B cell (primary cell): ENCODE measurements around the gene PARD6A.

Experiments
- CTCF ChIP-seq: fragments of 200-600 bp; IDR thresholded peaks from one replicate; pipeline ENCODE4 v1.8.0; 2022; ENCODE audit warnings: antibody characterized with exemption, mild to moderate bottlenecking
- EZH2 ChIP-seq: IDR thresholded peaks from 2 replicates; pipeline ENCODE4 v1.6.1; 2012; ENCODE audit warnings: borderline replicate concordance, low read depth, mild to moderate bottlenecking, moderate library complexity, low read length; ENCODE audit not compliant: insufficient read depth, poor library complexity, severe bottlenecking

DNA sequence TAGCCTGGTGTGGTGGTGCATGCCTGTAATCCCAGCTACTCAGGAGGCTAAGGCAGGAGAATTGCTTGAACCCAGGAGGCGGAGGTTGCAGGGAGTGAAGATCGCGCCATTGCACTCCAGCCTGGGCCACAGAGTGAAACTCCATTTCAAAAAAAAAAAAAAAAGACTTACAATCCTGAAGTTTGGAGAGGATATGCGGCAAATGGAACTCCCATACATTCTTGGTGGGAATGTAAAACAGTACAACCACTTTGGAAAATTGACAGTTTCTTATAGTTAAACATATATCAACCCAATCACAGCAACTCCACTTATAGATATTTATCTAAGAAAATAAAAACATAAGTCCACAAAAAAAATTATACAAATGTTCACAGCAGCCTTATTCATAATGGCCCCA is 46.5 kb downstream of the PARD6A start:
- TF ChIP-seq CTCF, result no peak
- TF ChIP-seq EZH2, result no peak
